HG02588 (cell line): ENCODE results near the gene PDS5A.
"Not testable (repeated sequence)": the region's sequence is repeated elsewhere in the genome, so short reads cannot be mapped to it uniquely, and the experiment has no call there.

Experiments used
- ATAC-seq: cut with Tn5 transposase; IDR thresholded peaks from one replicate; pipeline ENCODE4 v1.9.1; 2021; ENCODE audit warnings: mild to moderate bottlenecking, moderate library complexity; ENCODE audit not compliant: unreplicated experiment

PDS5A gene

DNA sequence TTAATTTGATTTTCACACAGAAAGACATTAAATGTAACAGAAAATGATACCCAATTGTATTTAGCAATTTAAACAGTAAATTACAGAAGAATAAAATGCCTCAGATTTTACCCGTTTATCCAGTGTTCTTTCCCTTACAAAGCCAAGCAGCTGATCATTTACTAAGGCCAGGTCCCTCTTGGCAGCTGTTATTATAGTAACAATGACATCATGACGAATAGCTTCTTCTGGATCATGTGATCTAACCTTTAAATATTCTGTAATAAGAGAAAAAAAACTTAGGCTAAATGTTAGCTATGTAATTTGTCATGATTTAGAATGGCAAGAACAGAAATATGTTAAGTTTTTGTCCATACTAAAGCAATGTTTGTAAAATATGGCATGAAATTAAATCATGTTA lies 69.4 kb downstream of the PDS5A start:
- no peak for ATAC-seq

DNA sequence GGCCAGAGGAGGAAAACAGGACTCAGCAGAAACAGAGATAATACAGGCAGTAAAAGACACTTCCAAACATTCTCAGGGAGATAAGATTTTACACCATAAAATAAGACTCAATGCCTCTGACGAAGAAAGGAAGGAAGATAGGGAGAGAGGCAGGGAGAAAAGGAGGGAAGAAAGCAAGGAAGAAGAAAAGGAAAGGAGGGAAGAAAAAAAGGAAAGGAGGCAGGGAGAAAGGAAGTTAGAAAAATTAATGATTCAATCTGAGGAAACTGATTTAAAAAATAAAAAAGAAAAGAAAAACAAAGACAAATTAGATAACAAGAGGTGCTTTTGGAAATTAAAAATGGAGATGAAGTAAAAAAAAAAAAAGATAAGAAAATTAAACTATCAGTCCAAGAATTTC lies 72.1 kb downstream of the PDS5A start:
- ATAC-seq = no peak

DNA sequence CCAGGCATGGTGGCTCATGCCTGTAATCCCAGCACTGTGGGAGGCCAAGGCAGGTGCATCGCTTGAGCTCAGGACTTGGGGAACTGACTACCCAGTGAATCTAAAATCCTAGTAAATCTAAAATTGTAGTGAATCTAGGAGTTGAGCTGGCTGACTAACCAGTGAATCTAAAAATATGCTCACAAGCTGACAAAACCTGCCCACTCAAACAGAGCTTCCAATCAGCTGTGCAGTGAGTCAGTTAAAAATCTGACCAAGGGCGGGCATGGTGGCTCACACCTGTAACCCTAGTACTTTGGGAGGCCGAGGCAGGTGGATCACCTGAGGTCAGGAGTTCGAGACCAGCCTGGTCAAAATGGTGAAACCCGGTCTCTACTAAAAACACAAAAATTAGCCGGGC lies 72.7 kb downstream of the PDS5A start:
- not testable (repeated sequence) for ATAC-seq

DNA sequence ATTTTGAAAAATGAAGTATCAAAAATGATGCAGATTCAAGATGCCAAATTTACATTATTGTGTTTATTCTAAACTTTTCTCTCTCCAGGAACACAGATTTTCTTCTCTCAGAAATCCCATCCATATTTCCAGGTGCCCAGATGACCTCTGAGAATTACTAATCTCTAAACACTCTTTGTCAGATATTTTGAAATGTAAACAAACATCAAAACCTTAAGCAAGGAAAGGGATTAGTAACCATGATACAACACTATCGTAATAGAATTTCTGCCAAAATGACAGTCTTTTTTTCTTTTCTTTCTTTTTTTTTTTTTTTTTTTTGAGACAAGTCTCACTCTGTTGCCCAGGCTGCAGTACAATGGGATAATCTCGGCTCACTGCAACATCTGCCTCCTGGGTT lies 76.7 kb downstream of the PDS5A start:
- no peak for ATAC-seq

DNA sequence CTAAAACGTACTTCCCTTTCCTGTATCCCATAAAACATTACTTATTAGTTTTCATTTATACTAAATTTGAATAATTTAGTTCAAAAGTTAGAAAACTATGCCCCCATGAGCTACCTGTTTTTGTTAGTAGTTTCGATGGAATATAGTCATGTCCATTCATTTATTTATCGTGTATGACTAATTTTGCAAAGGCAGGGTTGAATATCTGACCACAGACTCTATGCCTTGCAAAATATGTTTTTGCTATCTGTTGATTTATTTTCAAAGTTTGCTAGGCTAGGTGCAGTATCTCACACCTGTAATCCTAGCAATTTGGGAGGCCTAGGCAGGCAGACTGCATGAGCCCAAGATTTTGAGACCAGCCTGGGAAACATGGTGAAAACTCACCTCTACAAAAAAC lies 78.4 kb downstream of the PDS5A start:
- ATAC-seq = no peak

DNA sequence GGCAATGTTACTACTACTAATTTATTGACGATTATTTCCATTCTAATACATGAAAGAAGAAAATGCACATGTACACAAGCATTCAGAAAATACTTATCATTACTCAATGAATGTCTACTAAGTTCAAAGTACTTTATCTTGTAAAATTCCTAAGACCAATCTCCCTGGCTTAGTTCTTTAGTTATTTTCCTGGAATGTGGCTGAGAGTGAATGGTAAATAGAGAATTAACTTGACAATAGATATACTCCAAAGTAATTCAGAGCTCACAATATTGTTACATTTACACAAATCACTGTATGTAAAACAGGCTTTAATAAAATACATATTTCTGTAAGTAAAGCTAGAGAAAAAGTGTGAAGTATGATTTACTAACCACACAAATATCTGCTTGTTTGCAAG lies 79.7 kb downstream of the PDS5A start:
- ATAC-seq = no peak

DNA sequence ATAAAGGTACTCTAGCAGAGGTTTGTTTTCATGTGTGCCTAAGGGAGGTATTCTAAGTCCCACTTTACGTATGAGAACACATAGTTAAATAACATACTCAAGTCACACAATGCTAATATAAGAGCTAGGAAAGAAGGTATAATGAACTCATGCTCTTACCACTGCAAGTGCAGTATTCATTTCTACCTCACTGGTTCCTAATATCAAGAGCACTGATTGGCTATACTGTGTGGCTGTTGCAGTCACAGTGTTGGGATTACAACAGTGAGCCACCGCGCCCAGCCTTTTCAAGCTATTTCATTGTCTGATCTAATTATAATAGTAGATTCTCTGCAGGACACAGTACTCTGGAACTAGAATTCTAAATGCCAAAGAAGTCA lies 84.0 kb downstream of the PDS5A start:
- ATAC-seq = no peak

DNA sequence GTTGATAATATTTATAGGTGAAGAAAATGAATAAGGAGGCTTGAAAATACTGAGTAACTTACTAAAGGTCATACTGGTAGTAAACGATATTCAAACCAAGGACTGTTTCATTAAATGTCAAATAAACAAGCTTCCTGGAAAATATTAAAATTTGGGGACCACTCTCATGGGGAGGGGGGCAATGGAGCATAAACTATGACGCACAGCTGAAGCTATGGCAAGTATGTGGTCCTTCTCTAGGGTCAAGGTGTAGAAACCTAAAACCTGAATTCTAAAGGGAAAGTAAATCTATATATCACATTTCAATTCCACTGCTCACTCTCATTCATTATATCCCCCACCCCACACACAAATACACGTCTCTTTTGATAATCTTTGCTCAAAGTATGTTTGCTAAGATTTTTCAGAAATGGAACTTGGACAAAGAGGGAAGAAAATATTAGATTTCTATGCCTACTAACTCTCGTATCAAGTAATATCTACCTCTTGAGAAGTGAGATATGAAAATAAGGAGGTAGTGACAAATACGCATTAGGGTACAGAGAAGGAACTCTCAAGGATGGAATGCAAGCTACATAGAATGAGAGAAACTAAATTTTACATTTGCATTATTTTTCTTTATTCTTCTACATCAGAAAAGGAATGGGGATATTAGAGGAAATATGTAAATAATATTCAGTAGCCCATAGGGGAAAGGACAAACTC lies 84.6 kb downstream of the PDS5A start:
- ATAC-seq = no peak

DNA sequence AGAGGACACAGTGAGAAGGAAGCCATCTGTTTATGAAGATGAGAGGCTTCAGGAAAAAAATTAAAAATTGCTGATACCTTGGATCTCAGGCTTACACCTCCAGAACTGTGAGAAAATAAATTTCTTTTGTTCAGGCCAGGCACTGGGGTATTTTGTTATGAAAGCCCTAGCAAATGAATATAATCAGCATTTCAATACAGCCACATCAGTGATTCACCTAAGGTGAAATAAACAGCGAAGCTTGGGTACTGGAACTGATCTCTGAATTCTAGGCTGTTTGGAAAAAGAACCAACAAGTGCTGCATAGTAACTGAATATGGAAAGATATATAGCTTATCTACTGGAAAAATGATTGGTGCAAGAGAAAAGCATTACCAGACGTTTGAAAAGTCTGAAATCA lies 88.5 kb downstream of the PDS5A start:
- no peak for ATAC-seq

DNA sequence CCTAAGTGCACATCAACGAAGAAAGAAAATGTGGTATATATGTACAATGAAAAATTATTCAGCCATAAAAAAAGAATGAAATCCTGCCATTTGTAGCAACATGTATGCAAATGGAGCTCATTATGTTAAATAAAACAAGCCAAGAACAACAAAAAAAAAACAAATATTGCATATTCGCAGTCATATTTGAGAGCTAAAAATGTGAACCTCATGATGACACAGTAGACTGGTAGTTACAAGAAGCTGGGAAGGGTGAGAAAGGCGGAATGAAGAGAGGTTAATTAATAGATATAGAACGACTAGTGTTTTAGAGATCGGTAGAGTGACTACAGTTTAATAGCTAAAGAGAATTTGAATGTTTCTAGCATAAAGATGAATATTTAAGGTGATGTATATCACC lies 89.2 kb downstream of the PDS5A start:
- no peak for ATAC-seq

DNA sequence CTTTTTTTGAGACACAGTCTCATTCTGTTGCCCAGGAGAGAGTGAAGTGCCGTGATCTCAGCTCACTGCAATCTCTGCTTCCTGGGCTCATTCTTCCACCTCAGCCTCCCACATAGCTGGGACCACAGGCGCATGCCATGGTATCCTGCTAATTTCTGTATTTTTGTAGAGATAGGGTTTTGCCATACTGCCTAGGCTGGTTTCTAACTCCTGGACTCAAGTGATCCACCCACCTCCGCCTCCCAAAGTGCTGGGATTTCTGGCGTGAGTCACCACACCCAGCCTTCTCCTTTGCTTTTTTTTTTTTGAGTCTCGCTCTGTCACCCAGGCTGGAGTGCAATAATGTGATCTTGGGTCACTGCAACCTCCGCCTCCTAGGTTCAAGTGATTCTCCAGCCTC lies 94.1 kb downstream of the PDS5A start:
- ATAC-seq = no peak

DNA sequence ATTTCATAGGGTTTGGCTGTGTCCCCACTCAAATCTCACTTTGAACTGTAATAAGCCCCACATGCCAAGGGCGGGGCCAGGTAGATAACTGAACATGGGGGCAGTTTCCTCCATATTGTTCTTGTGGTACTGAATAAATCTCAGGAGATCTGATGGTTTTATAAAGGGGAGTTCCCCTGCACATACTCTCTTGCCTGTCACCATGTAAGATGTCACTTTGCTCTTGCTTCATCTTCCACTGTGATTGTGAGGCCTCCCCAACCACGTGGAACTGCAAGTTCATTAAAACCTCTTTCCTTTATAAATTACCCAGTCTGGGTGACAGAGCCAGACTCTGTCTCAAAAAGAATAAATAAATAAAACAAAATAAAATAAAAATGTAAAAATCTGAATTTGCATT lies 95.9 kb downstream of the PDS5A start:
- no peak for ATAC-seq

DNA sequence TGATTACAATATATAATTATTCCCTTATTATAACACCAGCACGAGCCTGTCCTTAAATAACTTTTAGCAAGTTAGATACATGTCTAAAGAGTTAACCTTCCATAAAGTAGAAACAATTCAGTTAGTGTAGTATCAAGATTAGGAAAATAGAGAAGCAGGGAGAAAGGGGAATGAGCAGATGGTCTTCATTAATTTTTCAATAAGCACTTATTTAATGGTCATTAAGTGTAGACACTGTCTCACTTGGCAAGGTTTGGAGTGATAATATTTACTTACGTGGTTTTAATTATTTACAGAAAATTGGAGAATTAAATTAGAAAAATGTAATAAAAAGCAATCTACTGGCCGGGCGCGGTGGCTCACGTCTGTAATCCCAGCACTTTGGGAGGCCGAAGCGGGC lies 99.7 kb downstream of the PDS5A start:
- no peak for ATAC-seq

DNA sequence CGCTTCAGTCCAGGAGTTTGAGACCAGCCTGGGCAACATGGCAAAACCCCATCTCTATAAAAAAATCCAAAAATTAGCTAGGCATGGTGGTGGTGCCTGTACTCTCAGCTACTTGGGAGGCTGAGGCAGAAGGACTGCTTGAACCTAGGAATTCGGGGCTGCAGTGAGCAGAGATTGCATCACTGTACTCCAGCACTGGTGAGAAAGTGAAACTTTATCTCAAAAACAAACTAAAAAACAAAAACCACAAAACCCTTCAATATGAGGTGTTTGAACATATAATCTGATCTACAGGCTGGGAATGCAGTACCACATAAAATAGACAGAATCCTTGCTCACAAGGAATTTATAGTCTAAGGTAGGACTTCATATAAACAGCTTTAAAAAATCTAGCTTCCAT lies 103.9 kb downstream of the PDS5A start:
- ATAC-seq = no peak

DNA sequence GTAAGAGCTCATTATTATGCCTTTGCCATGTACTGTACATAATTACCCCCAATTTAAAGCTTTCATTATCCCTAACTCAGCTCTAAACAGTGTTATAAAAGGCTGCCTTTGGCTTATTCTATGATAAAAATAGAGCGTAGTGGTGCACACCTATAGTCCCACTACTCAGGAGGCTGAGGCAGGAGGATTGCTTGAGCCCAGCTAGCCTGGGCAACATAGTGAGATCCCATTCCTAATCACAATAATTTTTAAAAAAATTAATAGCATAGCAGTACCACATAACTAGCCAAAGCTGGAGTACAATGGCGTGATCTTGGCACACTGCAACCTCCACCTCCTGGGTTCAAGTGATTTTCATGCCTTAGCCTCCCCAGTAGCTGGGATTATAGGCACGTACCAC lies 112.4 kb downstream of the PDS5A start:
- ATAC-seq = no peak

DNA sequence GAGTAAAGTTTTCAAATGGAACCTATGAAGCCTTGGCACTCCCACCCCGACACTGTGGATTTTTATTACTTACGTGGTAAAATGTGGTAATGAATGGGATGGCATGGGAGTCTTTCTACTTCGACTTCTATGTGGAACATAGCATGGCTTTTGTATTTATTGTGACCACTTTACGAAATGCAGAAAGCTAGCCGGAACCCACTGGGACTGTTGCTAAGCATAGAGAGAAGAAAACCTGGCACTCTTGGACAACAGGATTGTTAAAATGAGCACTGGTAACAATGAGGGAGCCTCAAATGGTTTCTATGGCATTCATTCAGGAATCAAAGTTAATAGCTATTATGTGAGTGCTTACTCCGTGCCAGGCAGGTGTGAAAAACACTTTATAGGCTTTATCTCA lies 113.3 kb downstream of the PDS5A start:
- ATAC-seq = no peak

DNA sequence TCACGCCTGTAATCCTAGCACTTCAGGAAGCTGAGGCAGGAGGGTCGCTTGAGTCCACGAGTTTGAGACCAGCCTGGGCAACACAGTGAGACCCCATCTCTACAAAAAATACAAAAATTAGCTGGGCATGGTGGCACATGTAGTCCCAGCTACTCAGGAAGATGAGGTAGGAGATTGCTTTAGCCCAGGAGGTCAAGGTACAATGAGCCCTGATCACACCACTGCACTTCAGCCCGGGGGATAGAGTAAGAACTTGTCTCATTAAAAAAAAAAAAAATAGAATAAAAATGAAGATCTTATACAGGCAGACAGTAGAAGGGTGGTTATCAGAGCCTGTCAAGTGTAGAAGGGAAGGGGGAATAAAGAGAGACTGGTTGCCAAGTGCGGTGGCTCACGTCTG lies 116.9 kb downstream of the PDS5A start:
- no peak for ATAC-seq

DNA sequence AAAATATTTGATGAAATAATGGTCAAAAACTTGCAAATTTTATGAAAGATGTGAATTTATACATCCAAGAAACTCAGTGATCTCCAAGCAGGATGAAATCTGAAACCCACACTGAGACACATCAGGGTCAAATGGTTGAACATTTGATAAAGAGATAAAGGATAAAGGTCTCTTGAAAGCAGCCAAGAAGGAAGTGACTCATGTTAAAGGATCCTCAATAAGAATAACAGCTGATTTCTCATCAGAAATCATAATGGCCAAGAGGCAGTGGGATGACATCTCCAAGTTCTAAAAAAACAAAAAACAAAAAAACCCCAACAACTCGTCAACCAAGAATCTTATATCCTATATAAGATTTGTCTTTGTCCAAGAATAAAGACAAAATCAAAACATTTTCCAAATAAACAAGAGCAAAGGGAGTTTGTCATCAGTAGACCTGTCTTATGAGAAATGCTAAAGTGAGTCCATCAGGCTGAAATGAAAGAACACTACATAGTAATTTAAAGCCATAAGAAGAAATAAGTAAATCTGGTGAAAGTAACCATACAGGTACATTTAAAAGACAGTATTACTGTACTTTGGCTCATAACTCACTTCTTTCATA lies 121.7 kb downstream of the PDS5A start:
- ATAC-seq = no peak

DNA sequence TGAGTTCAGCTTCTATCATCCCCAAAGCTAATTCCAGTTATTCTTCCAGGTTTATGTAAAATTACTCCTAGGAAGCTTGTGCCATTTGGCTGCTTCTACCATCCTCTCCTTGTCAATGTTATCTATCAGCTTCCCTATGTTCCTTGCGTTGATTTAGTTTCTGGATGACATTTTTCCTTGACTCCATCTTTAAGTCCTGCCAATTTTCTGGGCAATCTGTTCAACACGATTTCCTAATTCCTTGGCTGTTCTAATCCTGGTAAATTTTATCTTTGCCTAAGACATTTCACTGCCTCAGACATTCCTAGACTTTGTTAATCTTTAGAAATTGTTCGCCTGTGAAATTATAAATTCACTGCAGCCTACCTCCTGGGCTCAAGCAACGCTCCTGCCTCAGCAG lies 125.1 kb downstream of the PDS5A start:
- ATAC-seq = no peak

DNA sequence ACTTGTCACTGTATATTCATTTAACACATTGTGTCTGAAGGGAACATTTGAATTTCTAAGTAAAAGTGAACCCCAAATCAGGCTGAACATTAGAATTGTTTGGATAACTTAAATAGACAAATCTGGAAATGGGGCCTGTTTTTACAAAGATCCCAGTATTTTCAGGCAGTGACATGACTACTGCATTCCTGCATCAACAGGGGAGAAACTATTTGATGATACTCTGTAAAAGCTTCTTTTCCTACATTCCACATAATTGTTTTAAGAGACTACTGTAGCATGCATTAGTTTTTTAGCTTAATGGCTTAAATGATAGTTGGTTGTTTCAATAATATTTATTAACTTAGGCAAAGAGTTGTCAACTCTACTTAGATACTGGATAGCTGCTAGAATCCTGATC lies 127.0 kb downstream of the PDS5A start:
- no peak for ATAC-seq

DNA sequence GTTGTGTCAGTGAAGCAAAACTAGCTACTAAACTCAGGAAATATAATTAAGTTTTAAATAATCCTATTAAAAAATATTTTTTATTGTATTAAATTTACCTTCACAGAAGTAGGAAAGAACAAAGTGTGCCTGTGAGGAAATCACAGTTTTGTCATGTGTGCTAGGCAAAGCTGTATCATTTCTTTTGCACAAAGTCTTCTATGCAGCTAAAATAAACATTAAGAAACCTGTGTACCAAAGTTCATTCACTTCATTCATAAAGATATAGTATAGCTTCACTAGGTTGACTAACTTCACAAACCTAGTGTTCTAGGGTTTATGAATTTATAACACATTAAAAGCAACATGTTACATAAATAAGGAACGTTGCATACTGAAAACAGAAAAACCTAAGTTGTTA lies 131.0 kb downstream of the PDS5A start:
- no peak for ATAC-seq

DNA sequence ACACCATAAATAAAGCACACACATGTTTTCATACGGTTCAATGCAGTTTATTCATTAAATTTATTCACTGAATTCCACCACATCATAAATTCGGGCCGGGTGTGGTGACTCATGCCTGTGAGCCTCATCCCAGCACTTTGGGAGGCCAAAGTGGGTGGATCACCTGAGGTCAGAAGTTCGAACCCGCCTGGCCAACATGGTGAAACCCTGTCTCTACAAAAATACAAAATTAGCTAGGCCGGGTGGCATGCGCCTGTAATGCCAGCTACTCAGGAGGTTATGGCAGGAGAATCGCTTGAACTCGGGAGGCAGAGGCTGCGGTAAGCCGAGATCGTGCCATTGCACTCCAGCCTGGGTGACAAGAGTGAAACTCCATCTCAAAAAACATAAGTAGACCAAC lies 131.6 kb downstream of the PDS5A start:
- no peak for ATAC-seq

DNA sequence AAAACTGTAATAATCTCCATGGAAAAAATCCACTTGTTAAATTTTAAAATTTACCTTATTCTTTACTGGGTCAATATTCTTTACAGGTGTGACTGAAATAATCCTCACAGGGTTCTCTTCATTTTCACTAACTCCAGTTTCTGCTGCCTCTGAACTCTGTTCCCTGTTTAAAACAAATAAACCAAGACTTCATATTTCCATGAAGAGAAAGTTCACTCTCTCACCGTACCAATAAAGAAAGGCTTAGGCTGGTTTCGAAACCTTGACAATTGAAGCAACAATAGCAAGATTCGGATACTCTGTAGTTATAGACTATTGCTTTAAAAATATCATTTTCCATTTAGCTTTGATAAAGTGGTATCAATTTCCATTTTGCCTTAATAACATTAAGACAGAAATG lies 135.8 kb downstream of the PDS5A start:
- no peak for ATAC-seq
